ENCODE measurements around the gene DENND5A.

DENND5A gene

GRCh38 chr11:9096427-9096826, 168.7 kb downstream of the DENND5A start:
- no peak for TF ChIP-seq CTCF (IDR thresholded peaks at IDR 0.05)
- Histone ChIP-seq H3K27ac (no peak overlapping the region), H3K4me3 (no peak overlapping the region)
- DNase-seq (ENCODE audit: low spot score): no peak

- H3K27ac ChIP-seq: no peak overlapping the region
- no peak for TF ChIP-seq CTCF (IDR thresholded peaks at IDR 0.05)
- DNase-seq (ENCODE audit: low spot score): no peak
These were observed 169.7 kb downstream of the DENND5A start for GRCh38 chr11:9095421-9095820.

GRCh38 chr11:9094420-9094819, 170.7 kb downstream of the DENND5A start:
- no peak for TF ChIP-seq CTCF (IDR thresholded peaks at IDR 0.05)
- no peak for DNase-seq (ENCODE audit: low spot score)

More at GRCh38 chr11:9095421-9095820, 169.7 kb downstream of the DENND5A start:
- H3K4me3 ChIP-seq: no peak overlapping the region

GRCh38 chr11:9092853-9093778, 172.0 kb downstream of the DENND5A start:
- DNase-seq (ENCODE audit: low spot score): no peak
- TF ChIP-seq CTCF (IDR thresholded peaks at IDR 0.05): no peak
- Histone ChIP-seq H3K4me3 (no peak overlapping the region), H3K27ac (no peak overlapping the region)

More at GRCh38 chr11:9094420-9094819, 170.7 kb downstream of the DENND5A start:
- no peak overlapping the region for H3K27ac ChIP-seq
- H3K4me3 ChIP-seq: no peak overlapping the region

GRCh38 chr11:9092072-9092471, 173.1 kb downstream of the DENND5A start:
- TF ChIP-seq CTCF (IDR thresholded peaks at IDR 0.05): no peak
- peak overlapping the region; percentile 79 for H3K4me3 ChIP-seq

DNA sequence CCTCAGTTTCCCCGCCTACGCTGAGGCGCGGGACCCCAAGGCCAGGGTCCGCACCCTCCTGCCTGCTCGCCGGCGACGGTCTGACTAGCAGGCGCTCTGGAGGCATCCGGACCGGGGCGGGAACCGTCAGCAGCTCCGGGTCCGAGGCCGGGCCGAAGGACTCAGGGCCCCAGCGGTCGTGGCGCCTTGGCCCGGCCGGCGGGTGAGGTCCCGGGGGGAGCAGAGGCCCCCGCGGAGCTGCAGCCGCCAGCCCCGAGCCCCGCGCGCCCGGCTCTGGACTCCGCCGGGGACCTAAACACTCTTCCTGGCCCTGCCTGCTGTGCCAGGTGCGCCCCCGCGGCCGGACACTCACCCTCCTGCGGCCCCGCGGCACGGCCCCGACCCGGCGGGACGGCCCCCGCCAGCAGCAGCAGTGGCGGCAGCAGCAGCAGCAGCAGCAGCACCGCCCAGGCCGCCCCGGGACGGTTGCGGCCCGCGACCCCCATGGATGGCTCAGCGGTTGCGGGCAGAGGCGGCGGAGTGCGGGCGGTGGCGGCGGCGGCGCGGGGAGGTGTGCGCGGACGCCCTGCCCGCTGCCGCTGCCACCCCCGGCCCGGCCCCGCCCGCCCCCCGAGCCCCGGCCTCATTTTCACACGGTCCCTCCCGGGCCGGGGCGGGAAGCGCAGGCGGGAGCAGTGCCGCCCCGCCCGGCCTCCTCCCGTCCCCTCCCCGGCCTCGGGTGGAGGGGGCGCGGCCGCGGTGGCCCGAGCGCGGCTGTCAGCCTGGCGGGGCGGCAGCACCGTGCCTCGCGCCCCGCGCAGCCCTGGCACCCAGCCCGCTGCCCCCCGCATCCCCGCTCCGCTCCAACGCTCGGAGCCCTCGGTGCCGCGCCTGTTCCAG, 173.9 kb downstream of the DENND5A start, which contains the start of gene SCUBE2:
Gene SCUBE2, minus strand, starts transcription at position 556 of the 879 bp plus-strand sequence. Its CDS starts 71 bp downstream, at position 485.
- peak within 1 kb of the TSS; percentile 79 for H3K4me3 ChIP-seq
- no peak within 1 kb of the TSS for H3K27ac ChIP-seq

More at GRCh38 chr11:9092072-9092471, 173.1 kb downstream of the DENND5A start:
- DNase-seq (ENCODE audit: low spot score): no peak
- no peak overlapping the region for H3K27ac ChIP-seq

More for the DNA sequence above, 173.9 kb downstream of the DENND5A start, which contains the start of gene SCUBE2:
- no peak for TF ChIP-seq CTCF (IDR thresholded peaks at IDR 0.05)
- DNase-seq (ENCODE audit: low spot score): no peak

All from coronary artery (tissue), 2 donors.